CD1c-positive myeloid dendritic cell (primary cell): ENCODE results near the gene ZNF714.

ENCODE experiments used
- DNase-seq: peaks from one replicate; pipeline ENCODE4 v3.0.0-alpha.2; 2016; ENCODE audit errors: extremely low spot score

Gene ZNF714

DNA sequence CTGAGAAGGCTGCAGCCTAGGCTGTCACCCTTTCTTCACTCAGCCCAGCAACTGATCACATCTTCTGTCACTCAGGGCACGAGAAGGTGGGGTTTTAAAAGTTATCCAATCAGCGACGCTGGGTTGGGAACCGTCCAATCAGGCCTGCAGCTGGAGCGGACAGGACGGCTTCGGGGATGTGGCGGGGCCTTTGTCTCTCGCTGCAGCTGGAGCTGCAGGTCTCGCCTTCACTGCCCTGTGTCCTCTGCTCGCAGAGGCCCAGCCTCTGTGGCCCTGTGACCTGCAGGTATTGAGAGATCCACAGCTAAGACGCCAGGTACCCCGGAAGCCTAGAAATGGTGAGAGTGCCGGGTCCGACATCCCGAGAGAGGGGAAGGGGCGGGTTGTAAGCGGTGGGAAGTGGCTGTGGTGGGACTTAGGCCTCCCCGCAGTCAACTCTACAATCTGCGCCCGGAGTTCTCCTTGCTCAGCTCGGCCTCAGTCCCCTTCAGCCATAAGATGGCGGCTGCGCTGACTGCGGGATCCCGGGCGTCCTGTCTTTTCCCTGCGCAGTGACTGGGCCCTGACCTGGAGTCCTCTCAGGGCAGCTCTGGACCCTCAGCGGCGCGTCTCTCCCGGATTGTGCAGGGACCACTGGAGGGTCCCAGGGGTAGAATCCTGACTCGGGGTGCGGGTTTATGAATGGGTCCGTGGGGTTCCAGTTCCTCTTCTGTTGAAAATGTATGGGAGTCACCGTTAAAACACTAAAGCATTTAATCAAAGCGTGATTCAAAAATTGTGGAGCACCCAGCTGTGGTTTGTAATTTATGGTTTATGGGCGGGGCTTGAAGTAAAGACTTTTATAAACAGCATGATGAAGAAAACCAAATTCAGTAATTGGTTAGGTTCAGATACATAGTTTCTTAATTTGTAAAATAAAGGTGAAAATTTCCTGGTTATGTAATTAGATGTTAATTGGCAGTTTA, at the start of gene ZNF714:
Gene ZNF714 (plus strand): TSS at position 193 of the 965 bp plus-strand sequence. CDS start 16,066 bp downstream, outside the sequence.
- peak; percentile 94 for DNase-seq

DNA sequence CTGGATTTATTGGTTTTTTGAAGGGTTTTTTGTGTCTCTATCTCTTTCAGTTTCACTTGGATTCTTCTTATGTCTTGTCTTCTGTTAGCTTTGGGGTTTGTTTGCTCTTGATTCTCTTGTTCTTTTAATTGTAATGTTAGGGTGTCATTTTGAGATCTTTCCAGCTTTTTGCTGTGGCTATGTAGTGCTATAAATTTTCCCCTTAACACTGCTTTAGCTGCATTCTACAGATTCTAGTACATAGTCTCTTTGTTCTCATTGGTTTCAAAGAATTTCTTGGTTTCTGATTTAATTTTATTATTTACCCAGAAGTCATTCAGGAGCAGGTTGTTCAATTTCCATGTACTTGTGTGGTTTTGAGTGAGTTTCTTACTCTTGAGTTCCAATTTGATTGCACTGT, 37.0 kb upstream of the ZNF714 start:
- no peak for DNase-seq

DNA sequence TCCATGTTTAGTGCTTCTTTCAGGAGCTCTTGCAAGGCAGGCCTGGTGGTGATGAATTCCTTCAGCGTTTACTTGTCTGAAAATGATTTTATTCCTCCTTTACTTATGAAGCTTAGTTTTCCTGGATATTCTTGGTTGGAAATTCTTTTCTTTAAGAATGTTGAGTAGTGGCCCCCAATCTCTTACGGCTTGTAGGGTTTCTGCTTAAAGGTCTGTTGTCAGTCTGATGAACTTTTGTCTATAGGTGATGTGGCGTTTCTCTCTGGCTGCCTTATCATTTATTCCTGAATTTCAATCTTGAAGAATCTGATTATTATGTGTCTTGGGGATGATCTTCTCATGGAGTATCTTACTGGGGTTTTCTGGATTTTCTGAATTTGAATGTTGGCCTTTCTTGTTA, 35.5 kb upstream of the ZNF714 start:
- no peak for DNase-seq

DNA sequence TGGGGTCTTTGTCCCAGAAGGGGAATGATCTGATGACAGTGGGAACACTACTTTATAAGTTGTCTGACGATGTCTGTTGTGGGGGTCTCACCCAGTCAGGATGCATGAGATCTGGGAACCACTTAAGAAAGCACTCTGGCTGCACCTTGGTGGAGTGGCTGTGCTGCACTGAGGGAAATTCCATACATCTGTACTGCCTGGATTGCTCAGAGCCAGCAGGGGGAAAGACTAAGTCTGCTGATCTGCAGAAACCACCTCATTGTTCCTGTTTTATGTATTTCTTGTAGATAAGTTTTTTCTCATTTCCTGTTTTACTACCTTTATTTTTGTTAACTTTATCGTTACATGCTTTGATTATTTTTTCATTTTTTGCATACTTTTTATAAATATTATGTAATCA, 34.3 kb upstream of the ZNF714 start:
- DNase-seq = peak; percentile 7

DNA sequence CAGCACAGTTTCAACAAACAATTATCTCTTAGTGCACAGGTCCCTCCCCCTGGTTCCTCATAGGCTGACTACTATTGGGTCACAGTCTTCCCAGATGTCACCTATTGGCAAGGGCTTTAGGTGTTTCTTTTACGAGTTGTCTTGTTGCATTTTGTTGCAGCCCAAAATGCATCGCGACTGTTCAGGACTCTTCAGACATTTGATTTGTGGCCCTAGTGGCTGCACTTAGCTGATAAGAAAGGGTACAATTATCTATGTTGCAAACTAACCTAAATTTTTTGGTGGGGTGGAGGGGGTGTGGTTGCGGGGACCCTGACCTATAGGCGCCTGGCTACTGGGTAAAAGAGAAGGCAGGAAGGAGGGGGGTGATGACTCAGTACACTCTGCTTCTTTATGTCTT, 29.1 kb upstream of the ZNF714 start:
- DNase-seq = no peak

DNA sequence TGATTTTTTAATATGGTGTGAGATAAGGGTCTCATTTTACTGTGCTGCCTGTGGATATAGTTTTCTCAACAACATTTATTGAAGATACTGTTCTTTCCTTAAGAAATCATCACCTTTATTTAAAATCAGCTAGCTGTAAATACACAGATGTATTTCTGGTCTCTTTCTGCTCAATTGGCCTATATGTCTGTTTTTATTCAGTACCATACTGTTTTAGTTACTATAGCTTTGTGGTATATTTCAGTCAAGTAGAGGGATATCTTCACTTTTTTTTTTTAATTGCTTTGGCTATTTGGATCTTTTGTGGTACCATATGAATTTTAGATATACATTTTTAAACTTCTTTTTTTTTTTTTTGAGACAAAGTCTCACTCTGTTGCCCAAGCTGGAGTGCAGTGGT, 16.7 kb upstream of the ZNF714 start:
- DNase-seq = no peak

DNA sequence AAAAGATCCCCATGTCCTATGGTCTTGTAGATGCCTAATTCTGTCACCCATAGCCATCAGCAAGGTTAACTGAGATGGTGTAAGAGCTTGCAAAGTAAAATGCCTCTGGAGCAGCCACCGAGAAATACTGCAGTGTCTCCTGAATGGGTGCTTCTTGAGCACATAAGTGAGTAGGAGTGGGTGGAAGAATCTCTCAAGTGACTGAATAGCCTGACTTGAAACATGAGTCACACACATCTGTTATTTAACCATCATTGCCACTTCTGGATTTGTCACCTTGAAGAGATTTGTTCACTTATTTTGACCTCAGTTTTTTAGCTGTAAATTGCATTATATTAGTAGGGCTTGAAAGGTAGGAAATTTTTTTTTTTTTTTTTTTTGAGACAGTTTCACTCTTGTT, 2.3 kb downstream of the ZNF714 start:
- DNase-seq = peak; percentile 64

DNA sequence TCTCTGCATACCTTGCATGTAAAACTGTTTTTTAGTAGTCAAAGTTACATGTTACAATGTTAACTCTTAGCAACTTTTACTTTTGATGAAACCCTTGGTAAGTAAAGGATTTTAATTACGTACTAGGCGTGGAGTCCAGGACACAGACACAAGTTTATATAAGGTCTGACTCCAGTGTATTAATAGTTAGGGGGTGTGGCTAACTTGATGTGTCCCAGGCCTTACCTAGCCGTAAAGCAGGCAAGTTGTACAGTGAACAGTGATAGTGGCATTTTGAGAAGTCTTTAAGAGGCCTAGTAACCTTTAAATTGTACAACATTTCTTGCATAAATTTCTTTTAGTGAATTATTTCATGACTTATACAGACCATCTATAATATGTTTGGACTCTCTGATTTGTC, 5.9 kb downstream of the ZNF714 start:
- no peak for DNase-seq

DNA sequence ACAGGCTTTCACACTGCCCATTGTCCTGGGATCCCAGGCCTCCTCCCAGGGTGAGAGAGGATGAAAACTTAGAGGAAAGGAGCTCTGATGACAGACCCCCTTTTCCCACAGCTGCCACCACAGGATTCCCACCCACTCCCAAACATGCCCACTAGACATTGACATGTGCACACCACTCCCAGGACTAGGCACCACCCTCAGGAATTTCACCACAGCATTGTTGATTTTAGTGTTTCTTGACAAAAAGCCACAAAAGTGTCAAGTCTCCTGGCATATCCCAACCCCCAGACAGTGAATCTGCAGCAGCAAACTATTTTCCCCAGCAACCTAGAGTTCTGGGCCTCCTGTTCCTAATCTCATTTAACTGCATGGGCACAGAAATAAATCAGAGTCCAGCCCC, 10.1 kb downstream of the ZNF714 start:
- DNase-seq = no peak

DNA sequence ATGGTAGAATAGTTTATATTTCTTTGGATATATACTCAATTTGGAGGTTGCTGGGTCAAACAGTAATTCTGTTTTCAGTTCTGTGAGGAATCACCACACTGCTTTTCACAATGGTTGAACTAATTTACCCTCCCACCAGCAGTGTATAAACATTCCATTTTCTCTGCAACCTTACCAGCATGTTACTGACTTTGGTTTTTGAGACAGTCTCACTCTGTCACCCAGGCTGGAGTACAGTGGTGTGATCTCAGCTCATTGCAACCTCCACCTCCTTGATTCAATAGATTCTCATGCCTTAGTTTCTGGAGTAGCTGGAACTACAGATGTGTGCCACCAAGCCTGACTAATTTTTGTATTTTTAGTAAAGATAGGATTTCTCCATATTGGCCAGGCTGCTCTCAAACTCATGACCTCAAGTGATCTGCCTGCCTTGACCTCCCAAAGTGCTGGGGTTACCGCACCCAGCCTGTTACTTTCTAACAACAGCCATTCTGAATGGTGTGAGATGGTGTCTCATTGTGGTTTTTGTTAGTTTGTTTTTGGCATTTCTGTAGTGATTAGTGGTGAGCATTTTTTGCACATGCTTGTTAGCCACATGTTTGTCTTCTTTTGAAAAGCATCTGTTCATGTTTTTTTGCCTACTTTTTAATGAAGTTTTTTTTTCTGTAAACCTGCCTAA, 12.5 kb downstream of the ZNF714 start:
- DNase-seq = no peak

DNA sequence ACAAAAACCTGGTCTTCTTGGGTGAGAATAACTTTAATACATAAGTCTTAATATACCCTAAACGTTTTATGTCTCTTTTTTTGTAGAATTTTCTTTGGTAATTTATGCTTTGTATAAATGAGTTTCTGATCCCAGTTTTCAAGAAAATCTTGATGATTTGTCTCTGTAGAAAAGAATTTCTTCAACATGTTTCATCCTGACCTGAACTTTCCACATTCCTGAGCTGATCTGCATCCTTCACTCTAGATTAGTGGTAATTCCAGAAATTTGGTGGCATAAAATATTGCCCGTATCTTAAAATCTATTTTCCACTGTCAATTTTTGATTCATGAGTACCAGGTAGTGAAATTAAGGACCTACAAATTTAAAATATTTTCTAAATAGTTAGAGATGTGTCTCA, 16.3 kb downstream of the ZNF714 start:
- DNase-seq = no peak

DNA sequence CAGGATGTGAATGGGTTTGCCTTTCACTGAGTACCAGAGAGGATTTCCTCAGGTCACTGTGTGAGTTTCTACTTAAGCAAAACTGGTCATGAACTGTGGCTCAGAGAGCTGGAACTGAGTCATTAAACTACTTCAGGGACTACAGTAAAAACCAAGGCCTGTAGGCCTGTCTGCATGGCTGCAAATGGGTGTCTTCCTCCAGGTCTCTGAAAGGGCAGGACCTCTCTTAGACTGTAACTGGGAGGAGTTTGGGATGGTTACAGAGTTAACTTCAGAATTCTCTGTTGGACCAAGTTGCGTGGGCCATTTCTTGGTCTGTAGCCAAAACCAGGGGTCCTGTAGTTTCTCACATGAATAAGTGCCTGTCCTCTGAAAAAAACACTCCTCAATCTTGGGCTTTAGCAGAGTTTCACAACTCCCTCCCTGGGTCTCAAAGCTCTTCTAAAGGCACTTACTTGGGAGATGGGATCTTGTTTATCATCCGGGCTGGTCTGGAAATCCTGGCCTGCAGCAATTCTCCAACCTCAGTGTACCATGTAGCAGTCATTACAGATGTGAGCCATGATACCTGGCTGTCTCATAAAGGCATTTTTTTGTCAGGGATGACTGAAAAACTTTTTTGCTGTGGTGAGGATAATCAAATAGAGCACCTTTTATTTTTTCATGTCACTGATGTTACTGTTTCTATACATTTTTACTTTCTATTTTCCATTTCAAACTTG, 19.7 kb downstream of the ZNF714 start:
- no peak for DNase-seq

DNA sequence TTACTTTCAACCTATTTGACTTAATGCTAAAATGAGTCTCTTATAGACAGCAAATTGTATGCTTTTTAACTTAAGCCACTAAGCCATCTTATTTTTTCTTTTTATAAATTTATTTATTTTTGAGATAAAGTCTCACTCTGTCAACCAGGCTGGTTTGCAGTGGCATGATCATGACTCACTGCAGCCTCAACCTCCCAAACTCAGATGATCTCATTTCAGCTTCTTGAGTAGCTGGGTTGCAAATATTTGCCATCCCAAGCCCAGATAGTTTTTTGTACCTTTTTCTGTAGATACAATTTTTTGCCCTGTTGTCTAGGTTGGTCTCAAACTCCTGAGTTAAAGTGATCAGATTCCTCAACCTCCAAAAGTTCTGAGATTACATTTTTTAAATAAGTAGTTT, 27.1 kb downstream of the ZNF714 start:
- no peak for DNase-seq

DNA sequence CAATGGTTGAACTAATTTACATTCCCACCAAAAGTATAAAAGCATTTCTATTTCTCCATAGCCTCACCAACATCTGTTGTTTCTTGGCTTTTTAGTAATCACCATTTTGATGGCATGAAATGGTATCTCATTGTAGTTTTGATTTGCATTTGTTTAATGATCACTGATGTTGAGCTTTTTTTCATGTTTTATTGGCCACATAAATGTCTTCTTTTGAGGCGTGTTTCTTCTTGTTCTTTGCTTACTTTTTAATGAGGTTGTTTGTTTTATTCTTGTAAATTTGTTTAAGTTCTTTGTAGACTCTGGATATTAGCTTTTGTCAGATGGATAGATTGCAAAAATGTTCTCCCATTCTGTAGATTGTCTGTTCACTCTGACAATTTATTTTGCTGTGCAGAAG, 28.2 kb downstream of the ZNF714 start:
- no peak for DNase-seq

DNA sequence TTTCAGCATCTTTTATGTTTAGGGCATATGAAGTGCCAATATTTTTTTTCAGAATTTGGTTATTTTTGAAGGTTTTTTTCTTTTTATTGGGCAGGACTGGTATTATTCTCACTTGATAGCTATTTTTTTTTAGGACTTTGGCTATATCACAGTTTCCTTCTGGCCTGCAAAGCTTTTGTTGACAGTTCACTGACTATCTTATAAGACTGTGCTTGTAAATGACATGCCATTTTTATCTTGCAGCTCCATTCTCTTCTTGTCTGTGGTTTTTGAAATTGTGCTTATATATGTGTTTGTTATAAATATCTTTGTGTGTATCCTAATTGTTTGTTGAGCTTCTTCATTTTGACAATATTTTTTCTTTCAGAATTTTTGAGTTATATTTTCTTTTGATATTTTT, 33.4 kb downstream of the ZNF714 start:
- DNase-seq = no peak

DNA sequence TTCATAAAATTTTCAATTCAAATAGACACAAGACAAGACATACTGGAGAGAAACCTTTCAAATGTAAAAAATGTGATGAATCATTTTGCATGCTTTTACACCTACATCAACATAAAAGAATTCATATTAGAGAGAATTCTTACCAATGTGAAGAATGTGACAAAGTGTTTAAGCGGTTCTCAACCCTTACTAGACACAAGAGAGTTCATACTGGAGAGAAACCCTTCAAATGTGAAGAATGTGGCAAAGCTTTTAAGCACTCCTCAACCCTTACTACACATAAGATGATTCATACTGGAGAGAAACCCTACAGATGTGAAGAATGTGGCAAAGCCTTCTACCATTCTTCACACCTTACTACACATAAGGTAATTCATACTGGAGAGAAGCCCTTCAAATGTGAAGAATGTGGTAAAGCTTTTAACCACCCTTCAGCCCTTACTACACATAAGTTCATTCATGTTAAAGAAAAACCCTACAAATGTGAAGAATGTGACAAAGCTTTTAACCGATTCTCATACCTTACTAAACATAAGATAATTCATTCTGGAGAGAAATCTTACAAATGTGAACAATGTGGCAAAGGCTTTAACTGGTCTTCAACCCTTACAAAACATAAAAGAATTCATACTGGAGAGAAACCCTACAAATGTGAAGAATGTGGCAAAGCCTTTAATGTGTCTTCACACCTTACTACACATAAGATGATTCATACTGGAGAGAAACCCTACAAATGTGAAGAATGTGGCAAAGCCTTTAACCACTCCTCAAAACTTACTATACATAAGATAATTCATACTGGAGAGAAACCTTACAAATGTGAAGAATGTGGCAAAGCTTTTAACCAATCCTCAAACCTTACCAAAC, 35.3 kb downstream of the ZNF714 start:
- no peak for DNase-seq

DNA sequence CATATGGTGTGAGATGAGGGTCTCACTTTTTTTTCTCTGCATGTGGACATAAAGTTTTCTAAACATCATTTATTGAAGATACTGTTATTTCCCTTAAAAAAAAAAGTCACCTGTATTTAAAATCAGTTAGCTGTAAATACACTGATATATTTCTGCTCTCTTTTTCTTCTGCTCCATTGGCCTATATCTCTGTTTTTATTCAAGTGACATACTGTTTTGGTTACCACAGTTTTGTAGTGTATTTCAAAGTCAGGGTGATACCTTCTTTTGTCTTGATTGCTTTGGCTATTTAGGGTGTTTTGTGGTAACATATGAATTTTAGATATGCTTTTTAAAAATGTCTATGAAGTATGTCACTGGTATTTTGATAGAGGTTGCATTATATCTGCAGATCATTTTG, 44.1 kb downstream of the ZNF714 start:
- no peak for DNase-seq

DNA sequence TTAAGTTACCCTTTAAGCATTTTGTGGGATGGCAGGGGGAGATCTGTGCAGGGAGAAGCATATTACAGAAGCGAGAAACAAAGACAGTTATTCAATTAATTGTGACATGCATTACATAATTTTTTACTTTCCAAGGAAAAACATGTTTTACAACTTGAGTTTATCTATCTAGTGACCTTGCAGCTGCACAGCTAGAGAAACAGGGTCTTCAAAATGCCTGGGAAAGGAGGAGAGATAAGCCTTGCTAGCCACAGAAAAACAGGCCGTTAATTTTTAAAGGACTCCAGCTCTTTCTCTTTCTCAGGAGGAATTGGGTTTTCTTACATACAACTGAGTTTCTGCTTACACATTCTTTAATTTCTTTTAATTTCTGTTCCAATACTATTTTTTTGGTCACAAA, 45.0 kb downstream of the ZNF714 start:
- no peak for DNase-seq

DNA sequence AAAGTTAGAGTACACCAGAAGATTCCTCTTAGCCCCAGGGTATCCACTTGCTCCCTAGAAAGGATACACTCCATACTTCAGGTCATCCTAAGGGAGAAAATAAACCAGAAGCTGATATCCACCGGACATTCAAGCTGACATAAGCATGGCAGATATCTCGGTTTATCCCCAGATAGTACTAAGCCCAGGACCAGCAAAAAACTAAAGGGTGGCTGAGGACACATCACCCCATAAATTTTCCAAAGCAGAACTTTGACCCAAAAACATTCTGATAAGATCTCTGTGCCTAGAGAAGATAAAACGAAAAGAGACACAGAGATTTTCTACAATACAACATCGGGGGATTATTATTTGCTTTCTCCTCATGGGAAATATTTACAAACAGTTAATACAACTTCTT, 45.9 kb downstream of the ZNF714 start:
- no peak for DNase-seq

DNA sequence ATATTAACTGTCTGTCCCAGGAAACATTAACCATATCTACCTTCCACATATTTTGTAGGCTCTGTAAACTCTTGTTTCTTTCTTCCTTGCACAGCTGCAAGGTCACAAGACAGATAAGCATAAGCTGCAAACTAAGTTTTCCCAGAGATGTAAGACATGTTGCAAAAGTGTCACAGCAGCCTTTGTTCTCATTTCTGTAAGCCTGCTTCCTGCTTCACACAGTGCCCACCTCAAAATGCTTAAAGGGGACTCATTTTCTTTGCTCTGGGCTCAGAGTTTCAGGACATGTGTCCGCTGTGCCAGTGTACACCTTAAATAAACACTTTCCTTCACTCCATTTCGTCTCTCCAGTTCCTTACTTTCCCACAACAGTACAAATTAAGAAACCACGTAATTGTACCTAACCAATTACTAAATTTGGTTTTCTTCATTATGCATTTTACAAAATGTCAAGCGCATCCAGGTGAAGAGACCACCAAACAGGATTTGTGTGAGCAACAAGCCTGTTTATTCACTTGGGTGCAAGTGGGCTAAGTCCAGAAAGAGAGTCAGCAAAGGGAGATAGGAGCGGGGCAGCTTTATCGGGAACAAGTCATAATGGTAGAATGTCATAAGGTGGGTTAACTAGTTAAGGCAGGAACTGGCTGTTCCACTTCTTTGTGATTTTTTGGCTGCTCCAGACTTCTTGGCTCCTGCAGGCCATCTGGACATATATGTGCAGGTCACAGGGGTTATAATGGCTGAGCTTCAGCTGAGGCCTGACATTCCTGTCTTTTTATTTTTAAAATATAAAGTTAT, 47.1 kb downstream of the ZNF714 start:
- DNase-seq = no peak
